IMR-90 (cell line): ENCODE measurements around the gene TOMM40L. TPM values are rescaled to one million over a fixed set of nuclear protein-coding genes. Genes with fewer than 3 reads are reported as not detected.

Source experiments
- ATAC-seq: fragments of 200-7000 bp; cut with Tn5 transposase; 2 replicates; pipeline ENCODE4 v1.9.1; 2020; ENCODE audit warnings: low read depth, mild to moderate bottlenecking, moderate library complexity
- BruUV-seq: library from RNA; stranded (reverse); fragments of 400-500 nt; replicated peaks from 2 replicates; lab custom pipeline; 2021; lab: Mats Ljungman, UMichigan
- CTCF ChIA-PET: fragments of 300-600 bp; formaldehyde crosslinking; extraction: SDS; loops from one replicate; lab custom pipeline; 2021; ENCODE audit warnings: antibody characterized with exemption; lab: Yijun Ruan, JAX
- POLR2A ChIA-PET: fragments of 300-600 bp; sonication (Branson Sonifier 250); formaldehyde crosslinking; loops from one replicate; lab custom pipeline; 2022; ENCODE audit warnings: antibody characterized with exemption; ENCODE audit not compliant: unreplicated experiment; lab: Charles Lee
- DNase-seq: peaks from one replicate; pipeline ENCODE4 v3.0.0; 2013
- H2AFZ ChIP-seq: replicated peaks from 2 replicates; pipeline ENCODE3; 2013; ENCODE audit warnings: low read length, mild to moderate bottlenecking; ENCODE audit not compliant: poor library complexity
- H2AK5ac ChIP-seq: 2 replicates; pipeline ENCODE4 v1.6.1; 2013; ENCODE audit warnings: low read depth, low read length, inconsistent platforms
- H2AK9ac ChIP-seq: replicated peaks from 2 replicates; pipeline ENCODE3; 2013; ENCODE audit warnings: mild to moderate bottlenecking, low read depth, low read length, moderate library complexity; ENCODE audit not compliant: poor library complexity
- H2BK120ac ChIP-seq: 2 replicates; pipeline ENCODE4 v1.6.1; 2013; ENCODE audit warnings: low read depth, low read length, inconsistent platforms
- H2BK15ac ChIP-seq: 3 replicates; pipeline ENCODE4 v1.6.1; 2013; ENCODE audit warnings: low read depth, low read length, inconsistent platforms
- H2BK20ac ChIP-seq: 2 replicates; pipeline ENCODE4 v1.6.1; 2013; ENCODE audit warnings: low read depth, mild to moderate bottlenecking, inconsistent platforms, low read length, moderate library complexity
- H2BK5ac ChIP-seq: 2 replicates; pipeline ENCODE4 v1.6.1; 2013; ENCODE audit warnings: mild to moderate bottlenecking, low read depth, low read length, inconsistent platforms; ENCODE audit not compliant: poor library complexity, severe bottlenecking
- H3K14ac ChIP-seq: replicated peaks from 2 replicates; pipeline ENCODE4 v1.6.1; 2013; ENCODE audit warnings: low read depth, low read length, inconsistent platforms
- H3K18ac ChIP-seq: 2 replicates; pipeline ENCODE4 v1.6.1; 2013; ENCODE audit warnings: low read depth, low read length, control low read depth
- H3K23ac ChIP-seq: 2 replicates; pipeline ENCODE4 v1.6.1; 2013; ENCODE audit warnings: low read depth, low read length, inconsistent platforms
- H3K27ac ChIP-seq: 2 replicates; pipeline ENCODE4 v1.5.1; 2013; ENCODE audit warnings: mild to moderate bottlenecking, control low read depth, low read length; ENCODE audit not compliant: insufficient read depth
- H3K27me3 ChIP-seq: 2 replicates; pipeline ENCODE4 v1.6.1; 2013; ENCODE audit warnings: low read length; ENCODE audit not compliant: control insufficient read depth, insufficient read depth
- H3K36me3 ChIP-seq: 2 replicates; pipeline ENCODE4 v1.6.1; 2013; ENCODE audit warnings: low read length, mixed read lengths; ENCODE audit not compliant: control insufficient read depth, insufficient read depth
- H3K4ac ChIP-seq: 2 replicates; pipeline ENCODE4 v1.6.1; 2013; ENCODE audit warnings: low read depth, low read length, inconsistent platforms
- H3K4me1 ChIP-seq: 2 replicates; pipeline ENCODE4 v1.6.1; 2013; ENCODE audit warnings: low read length, mixed read lengths; ENCODE audit not compliant: control insufficient read depth, insufficient read depth
- H3K4me2 ChIP-seq: 2 replicates; pipeline ENCODE4 v1.6.1; 2013; ENCODE audit warnings: low read depth, mild to moderate bottlenecking, control low read depth, low read length, moderate library complexity
- H3K4me3 ChIP-seq: 2 replicates; pipeline ENCODE4 v1.5.1; 2013; ENCODE audit warnings: low read depth, mild to moderate bottlenecking, control low read depth, low read length, moderate library complexity; ENCODE audit not compliant: insufficient read depth
- H3K56ac ChIP-seq: 2 replicates; pipeline ENCODE4 v1.6.1; 2013; ENCODE audit warnings: low read length, inconsistent platforms; ENCODE audit not compliant: insufficient read depth; ENCODE audit errors: extremely low read depth
- H3K79me1 ChIP-seq, 2 experiments: 2 replicates each; pipeline ENCODE4 v1.6.1; 2013; ENCODE audit warnings: low read length in 2 of 2, inconsistent platforms in 1 of 2, low read depth in 1 of 2
- H3K9ac ChIP-seq: 2 replicates; pipeline ENCODE4 v1.6.1; 2013; ENCODE audit warnings: low read depth, low read length, control low read depth
- H3K9me1 ChIP-seq: 2 replicates; pipeline ENCODE4 v1.6.1; 2013; ENCODE audit warnings: low read length, inconsistent platforms; ENCODE audit not compliant: insufficient read depth
- H3K9me3 ChIP-seq: 2 replicates; pipeline ENCODE4 v1.6.1; 2013; ENCODE audit warnings: low read length; ENCODE audit not compliant: control insufficient read depth, insufficient read depth
- H4K20me1 ChIP-seq: 2 replicates; pipeline ENCODE4 v1.6.1; 2013; ENCODE audit warnings: low read length, inconsistent platforms; ENCODE audit not compliant: insufficient read depth
- H4K5ac ChIP-seq: 2 replicates; pipeline ENCODE4 v1.6.1; 2013; ENCODE audit warnings: mild to moderate bottlenecking, low read depth, low read length, control low read depth
- H4K8ac ChIP-seq, 2 experiments: 2 replicates each; pipeline ENCODE4 v1.6.1; 2013; ENCODE audit warnings: low read depth in 2 of 2, low read length in 2 of 2, control low read depth in 1 of 2, inconsistent platforms in 1 of 2
- H4K91ac ChIP-seq: 2 replicates; pipeline ENCODE4 v1.6.1; 2013; ENCODE audit warnings: low read depth, low read length, inconsistent platforms; ENCODE audit not compliant: insufficient read depth
- BHLHE40 ChIP-seq: fragments of 150-350 bp; IDR thresholded peaks from 2 replicates; pipeline ENCODE4 v1.6.1; 2016; ENCODE audit warnings: mild to moderate bottlenecking, low read depth, low read length
- CEBPB ChIP-seq: IDR thresholded peaks from 2 replicates; pipeline ENCODE4 v1.6.1; 2012; ENCODE audit warnings: low read depth, low read length, improper control_type of control experiment
- CHD1 ChIP-seq: IDR thresholded peaks from 2 replicates; pipeline ENCODE4 v1.6.1; 2012; ENCODE audit warnings: low read depth, low read length, improper control_type of control experiment
- FOS ChIP-seq: fragments of 150-350 bp; IDR thresholded peaks from 2 replicates; pipeline ENCODE4 v1.6.1; 2016; ENCODE audit warnings: low read depth, low read length
- MAFK ChIP-seq: IDR thresholded peaks from 2 replicates; pipeline ENCODE4 v1.6.1; 2012; ENCODE audit warnings: low read depth, low read length, improper control_type of control experiment
- MAZ ChIP-seq: IDR thresholded peaks from 2 replicates; pipeline ENCODE4 v1.6.1; 2012; ENCODE audit warnings: low read depth, mild to moderate bottlenecking, low read length, improper control_type of control experiment, moderate library complexity, borderline replicate concordance
- MXI1 ChIP-seq: IDR thresholded peaks from 2 replicates; pipeline ENCODE4 v1.6.1; 2012; ENCODE audit warnings: low read depth, mild to moderate bottlenecking, low read length, moderate library complexity, borderline replicate concordance
- NFE2L2 ChIP-seq: fragments of 150-350 bp; IDR thresholded peaks from 2 replicates; pipeline ENCODE4 v1.6.1; 2016; ENCODE audit warnings: low read depth, mild to moderate bottlenecking, low read length
- POLR2A ChIP-seq: IDR thresholded peaks from 2 replicates; pipeline ENCODE4 v1.6.1; 2012; ENCODE audit warnings: mild to moderate bottlenecking, low read depth, low read length
- RAD21 ChIP-seq: IDR thresholded peaks from 2 replicates; pipeline ENCODE4 v1.6.1; 2012; ENCODE audit warnings: low read length, improper control_type of control experiment
- RCOR1 ChIP-seq: IDR thresholded peaks from 2 replicates; pipeline ENCODE4 v1.6.1; 2012; ENCODE audit warnings: mild to moderate bottlenecking, low read length, improper control_type of control experiment; ENCODE audit not compliant: insufficient replicate concordance
- RFX5 ChIP-seq: IDR thresholded peaks from 2 replicates; pipeline ENCODE4 v1.8.0; 2012; ENCODE audit warnings: low read depth, mild to moderate bottlenecking, low read length, moderate library complexity
- SMC3 ChIP-seq: fragments of 150-350 bp; IDR thresholded peaks from 2 replicates; pipeline ENCODE4 v1.6.1; 2016; ENCODE audit warnings: low read depth, mild to moderate bottlenecking, antibody characterized with exemption, low read length, moderate library complexity
- WGBS, 2 experiments: methylation state at CpG; one replicate each; pipeline versions ENCODE4 v1.1.5 to v1.1.7; 2013; ENCODE audit warnings: missing lambda C conversion rate in 2 of 2; ENCODE audit not compliant: insufficient read length in 1 of 2; ENCODE audit errors: extremely low coverage in 2 of 2; 5-methylcytosine and 5-hydroxymethylcytosine counted together
- dilution Hi-C: fragments of 300-500 bp; cut with HindIII; formaldehyde crosslinking; loops from one replicate; pipeline ENCODE4 v1.14.3; 2018; ENCODE audit warnings: low sequenced_read_pairs; ENCODE audit not compliant: unreplicated experiment
- in situ Hi-C: fragments of 300-500 bp; cut with MboI; formaldehyde crosslinking; loops from 3 replicates; pipeline ENCODE4 v1.14.3; 2019; ENCODE audit warnings: low sequenced_read_pairs, inconsistent platforms, mixed read lengths
- intact Hi-C: fragments of 100-400 bp; cut with micrococcal nuclease; formaldehyde crosslinking; loops from 2 replicates; pipeline ENCODE4 v1.10.0; 2022
- polyA plus RNA-seq, 3 experiments: library from polyadenylated mRNA; depleted of rRNA; stranded (reverse); fragments of >200 nt; gene quantifications; 2 replicates each; pipeline ENCODE4 v1.2.3, GENCODE V29; 2012; ENCODE audit warnings: low replicate concordance in 1 of 3
- total RNA-seq: library from RNA; depleted of rRNA; stranded (reverse); fragments of >200 nt; gene quantifications from 2 replicates; pipeline ENCODE4 v1.2.3, GENCODE V29; 2012
- TF ChIP-seq, protein P1 (sequence below): fragments of 150-350 bp; IDR thresholded peaks from 2 replicates; pipeline ENCODE4 v1.6.1; 2017; ENCODE audit warnings: mild to moderate bottlenecking, antibody characterized with exemption, low read length, low read depth
- TF ChIP-seq, protein P2 (sequence below): fragments of 150-350 bp; IDR thresholded peaks from 2 replicates; pipeline ENCODE4 v1.6.1; 2016; ENCODE audit warnings: low read depth, mild to moderate bottlenecking, low read length, moderate library complexity, borderline replicate concordance
- TF ChIP-seq, protein P3 (sequence below): conservative IDR thresholded peaks from 2 replicates; pipeline ENCODE4 v1.5.1; 2012; ENCODE audit warnings: mild to moderate bottlenecking, low read depth, low read length, improper control_type of control experiment

The TOMM40L gene
- total and polyA plus RNA-seq, 2 of the 4 experiments (the other 2 are of a cell fraction), result 7.7 to 12.5 TPM

DNA sequence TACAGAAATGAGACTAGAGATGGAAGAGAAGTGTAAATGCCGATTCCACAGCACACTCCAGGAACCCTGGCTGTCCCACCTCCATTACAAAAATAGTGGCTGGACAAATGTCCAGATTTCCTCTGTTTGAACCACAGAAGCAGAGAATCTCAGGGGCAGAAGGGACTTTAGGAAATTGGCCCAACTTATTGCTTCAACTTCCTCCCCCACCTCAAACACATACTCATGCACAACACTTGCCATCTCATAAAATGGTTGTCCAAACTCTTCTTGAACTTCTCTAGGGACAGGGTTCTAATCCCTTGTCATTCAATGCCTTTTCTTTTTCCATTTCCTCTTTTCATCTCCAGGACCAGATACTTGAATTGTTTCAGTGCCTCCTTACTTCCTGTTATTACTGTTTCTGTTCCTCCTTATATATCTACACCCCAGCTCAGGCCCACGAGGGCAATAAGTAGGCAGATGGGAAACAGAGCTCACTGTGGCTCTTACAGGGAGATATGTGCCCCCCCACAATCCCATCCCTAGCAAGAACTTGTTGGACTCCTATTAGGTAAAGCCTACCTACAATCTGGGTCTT, 40.0 kb upstream of the TOMM40L start:
- H3K23ac ChIP-seq, result no peak overlapping the region; the same call in 1 of the 2 replicates
- peaks cover 3% of the 10 kb centered on the region for H3K4me1 ChIP-seq
- H4K5ac ChIP-seq, result no peak overlapping the region
- H3K14ac ChIP-seq, result no peak overlapping the region; the same call in 1 of the 2 replicates
- no peaks in the 10 kb centered on the region for H3K27me3 ChIP-seq
- H2BK15ac ChIP-seq, result no peak overlapping the region
- peak overlapping the region; percentile 47 for H2AFZ ChIP-seq
- H3K27ac ChIP-seq, result no peak overlapping the region
- no peak overlapping the region for H3K4me3 ChIP-seq
- no peaks in the 10 kb centered on the region for H3K79me1 ChIP-seq
- in situ Hi-C loops, result no loop called here
- ChIA-PET CTCF (no interaction called here), POLR2A (no interaction called here)
- dilution Hi-C loops, result no loop called here
- peak overlapping the region; percentile 23 for H2AK9ac ChIP-seq
- BruUV-seq, result no TSS peak
- TF ChIP-seq CEBPB, result no peak
- TF ChIP-seq, protein P1, sequence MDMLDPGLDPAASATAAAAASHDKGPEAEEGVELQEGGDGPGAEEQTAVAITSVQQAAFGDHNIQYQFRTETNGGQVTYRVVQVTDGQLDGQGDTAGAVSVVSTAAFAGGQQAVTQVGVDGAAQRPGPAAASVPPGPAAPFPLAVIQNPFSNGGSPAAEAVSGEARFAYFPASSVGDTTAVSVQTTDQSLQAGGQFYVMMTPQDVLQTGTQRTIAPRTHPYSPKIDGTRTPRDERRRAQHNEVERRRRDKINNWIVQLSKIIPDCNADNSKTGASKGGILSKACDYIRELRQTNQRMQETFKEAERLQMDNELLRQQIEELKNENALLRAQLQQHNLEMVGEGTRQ, result no peak
- TF ChIP-seq MAZ, result no peak
- no peak for TF ChIP-seq RCOR1
- no peak for TF ChIP-seq MXI1
- TF ChIP-seq, protein P2, sequence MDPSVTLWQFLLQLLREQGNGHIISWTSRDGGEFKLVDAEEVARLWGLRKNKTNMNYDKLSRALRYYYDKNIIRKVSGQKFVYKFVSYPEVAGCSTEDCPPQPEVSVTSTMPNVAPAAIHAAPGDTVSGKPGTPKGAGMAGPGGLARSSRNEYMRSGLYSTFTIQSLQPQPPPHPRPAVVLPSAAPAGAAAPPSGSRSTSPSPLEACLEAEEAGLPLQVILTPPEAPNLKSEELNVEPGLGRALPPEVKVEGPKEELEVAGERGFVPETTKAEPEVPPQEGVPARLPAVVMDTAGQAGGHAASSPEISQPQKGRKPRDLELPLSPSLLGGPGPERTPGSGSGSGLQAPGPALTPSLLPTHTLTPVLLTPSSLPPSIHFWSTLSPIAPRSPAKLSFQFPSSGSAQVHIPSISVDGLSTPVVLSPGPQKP, result no peak
- TF ChIP-seq, protein P3, sequence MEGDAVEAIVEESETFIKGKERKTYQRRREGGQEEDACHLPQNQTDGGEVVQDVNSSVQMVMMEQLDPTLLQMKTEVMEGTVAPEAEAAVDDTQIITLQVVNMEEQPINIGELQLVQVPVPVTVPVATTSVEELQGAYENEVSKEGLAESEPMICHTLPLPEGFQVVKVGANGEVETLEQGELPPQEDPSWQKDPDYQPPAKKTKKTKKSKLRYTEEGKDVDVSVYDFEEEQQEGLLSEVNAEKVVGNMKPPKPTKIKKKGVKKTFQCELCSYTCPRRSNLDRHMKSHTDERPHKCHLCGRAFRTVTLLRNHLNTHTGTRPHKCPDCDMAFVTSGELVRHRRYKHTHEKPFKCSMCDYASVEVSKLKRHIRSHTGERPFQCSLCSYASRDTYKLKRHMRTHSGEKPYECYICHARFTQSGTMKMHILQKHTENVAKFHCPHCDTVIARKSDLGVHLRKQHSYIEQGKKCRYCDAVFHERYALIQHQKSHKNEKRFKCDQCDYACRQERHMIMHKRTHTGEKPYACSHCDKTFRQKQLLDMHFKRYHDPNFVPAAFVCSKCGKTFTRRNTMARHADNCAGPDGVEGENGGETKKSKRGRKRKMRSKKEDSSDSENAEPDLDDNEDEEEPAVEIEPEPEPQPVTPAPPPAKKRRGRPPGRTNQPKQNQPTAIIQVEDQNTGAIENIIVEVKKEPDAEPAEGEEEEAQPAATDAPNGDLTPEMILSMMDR, result no peak
- TF ChIP-seq CHD1, result no peak
- TF ChIP-seq POLR2A, result no peak
- no peak for TF ChIP-seq RAD21
- TF ChIP-seq MAFK, result no peak
- TF ChIP-seq SMC3, result no peak
- TF ChIP-seq RFX5, result no peak
- no peak for TF ChIP-seq FOS
- no peak for TF ChIP-seq NFE2L2
- no peak for TF ChIP-seq BHLHE40
- no peak overlapping the region for H3K9ac ChIP-seq
- ATAC-seq (no peak), DNase-seq (no peak)
- H4K20me1 ChIP-seq, result no peaks in the 10 kb centered on the region
- H4K91ac ChIP-seq, result no peak overlapping the region
- H3K9me3 ChIP-seq, result no peaks in the 10 kb centered on the region
- intact Hi-C loops, result no loop called here
- H3K4me2 ChIP-seq, result no peak overlapping the region
- H4K8ac ChIP-seq, result peak overlapping the region in 1 of 2 experiments; percentile 57; a peak in 2 of 4 replicates
- no peak overlapping the region for H3K18ac ChIP-seq
- no peak overlapping the region for H3K56ac ChIP-seq
- H2BK20ac ChIP-seq, result no peak overlapping the region
- peak overlapping the region; percentile 29; the same call in 1 of the 2 replicates for H3K4ac ChIP-seq
- H2BK120ac ChIP-seq, result peak overlapping the region; percentile 3; the same call in 1 of the 2 replicates
- WGBS, 2 experiments, result no CpG with 5 or more reads among the region's 2 CpGs
- H3K9me1 ChIP-seq, result 0 out of 2 replicates have a peak, but pooled peaks cover 6% of the 10 kb centered on the region
- H2AK5ac ChIP-seq, result no peak overlapping the region
- no peak overlapping the region for H2BK5ac ChIP-seq
- no peaks in the 10 kb centered on the region for H3K36me3 ChIP-seq
